GM20000 (cell line): ENCODE data around the gene LCMT2.
"Not testable (repeated sequence)": the region's sequence is repeated elsewhere in the genome, so short reads cannot be mapped to it uniquely, and the experiment has no call there.

Source experiments
- DNase-seq: peaks from one replicate; pipeline ENCODE4 v3.0.0; 2012; ENCODE audit warnings: low spot score
- CTCF ChIP-seq: IDR thresholded peaks from 2 replicates; pipeline ENCODE4 v1.5.1; 2012; ENCODE audit warnings: mild to moderate bottlenecking, control low read depth; ENCODE audit errors: extremely low read depth, missing control alignments

LCMT2 gene

GRCh38 chr15:43302205-43302817 is 28.1 kb downstream of the LCMT2 start, which contains the start of gene TGM7:
Gene TGM7 (minus strand): TSS chr15:43302255.
- no peak for DNase-seq
- TF ChIP-seq CTCF: no peak

GRCh38 chr15:43299884-43300283 is 30.5 kb downstream of the LCMT2 start:
- TF ChIP-seq CTCF: no peak
- no peak for DNase-seq

- no peak for DNase-seq
- TF ChIP-seq CTCF: no peak
Measured at GRCh38 chr15:43299411-43299810, 31.0 kb downstream of the LCMT2 start.

GRCh38 chr15:43294091-43294706 is 36.2 kb downstream of the LCMT2 start:
- DNase-seq: no peak
- TF ChIP-seq CTCF: no peak

- TF ChIP-seq CTCF: no peak
- DNase-seq: peak; percentile 42
Measured at GRCh38 chr15:43293432-43293831, 36.9 kb downstream of the LCMT2 start.

GRCh38 chr15:43292375-43293078 is 37.8 kb downstream of the LCMT2 start:
- no peak for DNase-seq
- no peak for TF ChIP-seq CTCF

- DNase-seq: not testable (repeated sequence)
Measured at GRCh38 chr15:43289656-43290055, 40.7 kb downstream of the LCMT2 start.
